Dermis microvascular lymphatic vessel endothelial cell (primary cell): ENCODE results near the gene GGPS1. TPM values are rescaled to one million over a fixed set of nuclear protein-coding genes. Genes with fewer than 3 reads are reported as not detected.
"Not testable (repeated sequence)": the region's sequence is repeated elsewhere in the genome, so short reads cannot be mapped to it uniquely, and the experiment has no call there.

ENCODE experiments used
- DNase-seq, 2 donors: peaks; one replicate each; pipeline versions ENCODE4 v3.0.0 to v3.0.0-alpha.2; 2010; ENCODE audit warnings: low read depth in 2 of 2
- total RNA-seq: library from RNA; depleted of rRNA; stranded (reverse); fragments of >200 nt; gene quantifications from 2 replicates; pipeline ENCODE4 v1.2.1, GENCODE V29; 2014

Gene GGPS1
- total RNA-seq, 1 donor from 2014 or later, result 10.4 TPM

DNA sequence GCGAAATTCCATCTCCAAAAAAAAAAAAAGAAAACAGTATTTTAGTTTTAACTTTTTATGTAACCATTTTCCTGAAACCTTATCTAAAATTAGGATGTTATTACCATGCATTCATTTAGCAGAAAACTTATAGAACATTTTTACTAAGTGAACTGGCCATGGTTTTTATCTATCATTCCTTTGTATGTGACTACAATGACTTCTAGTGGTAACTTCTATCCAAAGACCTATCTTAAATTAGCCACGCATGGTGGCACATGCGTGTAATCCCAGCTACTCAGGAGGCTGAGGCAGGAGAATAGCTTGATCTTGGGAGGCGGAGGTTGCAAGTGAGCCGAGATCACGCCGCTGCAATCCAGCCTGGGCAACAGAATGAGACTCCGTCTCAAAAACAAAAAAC, 11.4 kb downstream of the GGPS1 start:
- DNase-seq, result no peak

DNA sequence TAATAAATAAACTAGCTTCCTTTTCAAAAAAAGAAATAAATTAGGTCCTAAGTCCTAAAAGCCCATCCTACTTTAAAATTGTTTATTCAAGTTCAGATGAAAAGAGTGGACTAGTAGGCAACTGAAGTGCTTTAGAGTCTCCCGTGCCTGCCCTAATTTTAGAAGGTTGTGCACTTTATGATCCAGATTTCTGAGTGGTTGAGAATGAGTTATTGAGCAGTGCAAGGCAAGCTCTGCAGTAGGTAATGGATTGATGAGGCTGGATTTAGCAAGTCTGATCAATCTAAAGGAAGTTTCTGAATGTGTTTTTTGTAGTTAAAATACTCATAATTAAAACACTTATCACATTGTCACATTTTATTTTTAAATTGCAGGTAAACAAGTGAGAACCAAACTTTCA, 13.0 kb downstream of the GGPS1 start:
- DNase-seq, result no peak

DNA sequence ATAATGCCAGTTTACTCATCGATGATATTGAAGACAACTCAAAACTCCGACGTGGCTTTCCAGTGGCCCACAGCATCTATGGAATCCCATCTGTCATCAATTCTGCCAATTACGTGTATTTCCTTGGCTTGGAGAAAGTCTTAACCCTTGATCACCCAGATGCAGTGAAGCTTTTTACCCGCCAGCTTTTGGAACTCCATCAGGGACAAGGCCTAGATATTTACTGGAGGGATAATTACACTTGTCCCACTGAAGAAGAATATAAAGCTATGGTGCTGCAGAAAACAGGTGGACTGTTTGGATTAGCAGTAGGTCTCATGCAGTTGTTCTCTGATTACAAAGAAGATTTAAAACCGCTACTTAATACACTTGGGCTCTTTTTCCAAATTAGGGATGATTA, 13.7 kb downstream of the GGPS1 start:
- no peak for DNase-seq

DNA sequence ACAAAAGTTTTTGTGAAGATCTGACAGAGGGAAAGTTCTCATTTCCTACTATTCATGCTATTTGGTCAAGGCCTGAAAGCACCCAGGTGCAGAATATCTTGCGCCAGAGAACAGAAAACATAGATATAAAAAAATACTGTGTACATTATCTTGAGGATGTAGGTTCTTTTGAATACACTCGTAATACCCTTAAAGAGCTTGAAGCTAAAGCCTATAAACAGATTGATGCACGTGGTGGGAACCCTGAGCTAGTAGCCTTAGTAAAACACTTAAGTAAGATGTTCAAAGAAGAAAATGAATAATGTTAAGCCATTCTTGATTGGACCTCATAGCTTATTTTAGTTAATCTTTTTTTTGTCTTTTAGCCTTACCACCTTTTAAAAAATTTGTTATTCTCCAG, 14.1 kb downstream of the GGPS1 start:
- DNase-seq, result no peak

DNA sequence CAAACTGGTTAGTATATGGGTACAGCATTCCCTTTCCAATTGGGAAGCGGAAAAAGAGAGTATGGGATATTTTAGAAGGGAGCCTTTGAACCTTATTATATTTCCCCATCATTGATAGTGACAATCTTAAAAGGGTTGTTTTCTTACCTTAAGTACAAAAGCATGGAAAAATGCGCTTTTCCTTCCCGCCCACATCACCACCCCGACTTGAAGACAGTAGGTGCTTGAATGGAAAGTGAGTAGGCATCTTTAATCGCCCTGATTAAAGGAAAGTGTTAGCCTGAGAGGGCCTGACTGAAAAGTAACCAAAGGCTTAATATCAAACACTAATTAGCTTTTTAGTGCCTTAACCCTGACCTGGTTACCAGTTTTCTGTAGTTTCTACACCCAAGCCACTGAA, 15.4 kb downstream of the GGPS1 start:
- no peak for DNase-seq

DNA sequence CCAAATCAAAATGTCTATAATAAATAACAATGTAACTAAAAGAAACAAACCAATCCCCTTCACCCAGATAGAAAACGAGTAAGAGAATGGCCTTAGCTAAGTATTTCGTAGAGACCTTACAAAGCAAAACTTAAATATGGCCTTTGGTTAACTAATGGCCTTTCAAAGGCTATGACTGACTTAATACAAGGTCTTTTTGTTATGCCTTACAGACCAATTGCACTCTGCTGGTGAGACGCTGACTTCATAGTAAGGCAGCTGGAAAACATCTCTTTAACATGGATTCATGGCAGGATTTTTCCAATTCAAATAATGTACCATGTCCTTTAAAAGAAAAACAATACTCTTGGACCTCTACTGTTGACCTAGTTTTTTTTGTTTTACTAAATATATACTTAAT, 23.1 kb downstream of the GGPS1 start:
- DNase-seq, result no peak

DNA sequence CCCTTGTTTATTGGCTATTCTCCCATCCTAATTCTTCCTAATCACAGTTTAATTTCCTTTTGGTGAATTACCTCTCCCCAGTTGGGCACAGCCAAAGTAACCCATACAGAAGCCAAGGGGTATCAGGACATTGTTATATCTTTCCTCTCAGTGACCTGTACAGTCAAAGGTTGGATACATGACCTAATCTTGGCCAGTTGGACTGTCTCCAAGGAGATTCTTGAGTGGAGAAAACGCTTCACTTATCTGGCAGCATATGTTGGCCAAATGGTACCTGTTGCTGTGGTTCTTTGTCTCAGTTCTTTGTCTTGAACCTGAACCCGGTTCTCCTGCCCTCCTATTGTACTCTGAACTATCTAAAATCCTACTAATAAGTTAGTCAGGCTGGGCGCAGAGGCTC, 23.5 kb downstream of the GGPS1 start:
- no peak for DNase-seq

DNA sequence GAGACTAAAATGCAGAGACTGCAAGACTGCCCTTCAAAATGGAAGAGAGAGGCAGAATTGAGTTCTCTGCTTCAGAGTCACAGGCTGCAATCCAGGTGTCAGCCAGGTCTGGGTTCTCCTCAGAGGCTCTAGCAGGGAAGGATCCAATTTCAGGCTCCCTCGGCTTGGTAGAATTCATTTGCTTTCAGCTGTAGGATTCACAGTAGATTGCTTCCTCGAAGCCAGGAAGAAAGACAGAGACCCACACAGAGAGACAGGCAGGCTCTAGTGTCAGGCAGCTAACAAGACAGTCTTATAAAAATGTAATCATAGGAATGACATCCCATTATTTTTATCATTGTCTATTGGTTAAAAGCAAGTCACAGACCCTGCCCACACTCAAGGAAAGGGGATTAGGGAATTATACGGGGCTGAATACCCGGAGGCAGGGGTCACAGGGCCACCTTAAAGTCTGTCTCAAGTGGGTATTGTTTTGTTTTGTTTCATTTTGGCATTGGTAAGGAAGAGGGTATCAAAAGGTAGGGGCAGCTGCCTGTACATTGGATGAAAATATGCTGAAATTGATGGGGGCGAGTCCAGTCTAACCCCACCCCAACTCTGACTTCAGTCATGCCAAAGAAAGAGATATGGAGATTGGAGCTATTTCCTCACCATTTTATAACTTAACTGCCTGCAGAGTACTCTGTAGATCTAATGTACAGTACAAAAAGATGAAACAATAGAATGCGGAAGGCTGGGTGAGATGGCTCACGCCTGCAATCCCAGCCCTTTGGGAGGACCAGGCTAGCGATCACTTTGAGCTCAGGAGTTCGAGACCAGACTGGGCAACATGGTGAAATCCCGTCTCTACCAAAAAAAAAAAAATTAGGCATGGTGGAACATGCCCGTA, 29.4 kb downstream of the GGPS1 start:
- no peak for DNase-seq

DNA sequence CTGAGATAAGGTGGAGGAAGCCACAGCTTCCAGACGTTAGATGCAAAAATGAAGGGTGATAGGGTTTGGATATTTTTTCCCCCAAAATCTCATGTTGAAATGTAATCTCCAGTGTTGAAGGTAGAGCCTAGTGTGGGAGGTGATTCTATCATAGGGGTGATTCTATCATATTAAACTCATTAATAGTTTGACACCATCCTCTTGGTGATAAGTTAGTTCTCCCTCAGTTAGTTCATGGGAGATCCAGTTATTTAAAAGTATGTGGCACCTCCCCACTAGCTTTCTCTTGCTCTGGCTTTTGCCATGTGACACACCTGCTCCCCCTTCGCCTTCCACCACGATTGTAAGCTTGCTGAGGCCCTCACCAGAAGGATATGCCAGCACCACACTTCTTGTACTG, 30.5 kb downstream of the GGPS1 start:
- DNase-seq, result no peak

DNA sequence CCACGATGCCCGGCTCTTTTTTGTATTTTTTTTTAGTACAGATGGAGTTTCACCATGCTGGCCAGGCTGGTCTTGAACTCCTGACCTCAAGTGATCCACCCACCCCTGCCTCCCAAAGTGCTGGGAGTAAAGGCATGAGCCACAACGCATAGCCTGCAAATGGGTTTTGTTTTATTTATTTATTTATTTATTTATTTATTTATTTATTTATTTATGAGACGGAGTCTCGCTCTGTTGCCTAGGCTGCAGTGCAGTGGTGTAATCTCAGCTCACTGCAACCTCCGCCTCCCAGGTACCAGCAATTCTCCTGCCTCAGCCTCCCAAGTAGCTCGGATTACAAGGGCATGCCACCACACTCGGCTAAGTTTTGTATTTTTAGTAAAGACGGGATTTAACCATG, 35.8 kb downstream of the GGPS1 start:
- DNase-seq, result not testable (repeated sequence)

DNA sequence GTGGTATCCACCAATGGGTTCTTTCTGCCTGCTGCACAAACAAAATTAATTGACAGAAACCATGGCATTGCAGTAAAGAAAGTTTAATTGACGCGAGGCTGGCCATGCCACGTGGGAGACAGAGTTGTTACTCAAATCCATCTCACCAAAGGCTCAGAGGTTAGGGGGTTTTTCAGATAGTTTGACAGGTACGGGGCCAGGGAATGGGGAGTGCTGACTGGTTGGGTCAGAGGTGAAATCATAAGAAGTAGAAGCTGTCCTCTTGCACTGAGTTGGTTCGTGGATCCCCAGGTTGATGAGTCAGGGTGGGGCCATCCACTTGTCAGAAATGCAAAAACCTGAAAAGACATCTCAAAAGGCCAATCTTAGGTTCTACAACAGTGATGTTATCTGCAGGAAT, 37.9 kb downstream of the GGPS1 start:
- no peak for DNase-seq

DNA sequence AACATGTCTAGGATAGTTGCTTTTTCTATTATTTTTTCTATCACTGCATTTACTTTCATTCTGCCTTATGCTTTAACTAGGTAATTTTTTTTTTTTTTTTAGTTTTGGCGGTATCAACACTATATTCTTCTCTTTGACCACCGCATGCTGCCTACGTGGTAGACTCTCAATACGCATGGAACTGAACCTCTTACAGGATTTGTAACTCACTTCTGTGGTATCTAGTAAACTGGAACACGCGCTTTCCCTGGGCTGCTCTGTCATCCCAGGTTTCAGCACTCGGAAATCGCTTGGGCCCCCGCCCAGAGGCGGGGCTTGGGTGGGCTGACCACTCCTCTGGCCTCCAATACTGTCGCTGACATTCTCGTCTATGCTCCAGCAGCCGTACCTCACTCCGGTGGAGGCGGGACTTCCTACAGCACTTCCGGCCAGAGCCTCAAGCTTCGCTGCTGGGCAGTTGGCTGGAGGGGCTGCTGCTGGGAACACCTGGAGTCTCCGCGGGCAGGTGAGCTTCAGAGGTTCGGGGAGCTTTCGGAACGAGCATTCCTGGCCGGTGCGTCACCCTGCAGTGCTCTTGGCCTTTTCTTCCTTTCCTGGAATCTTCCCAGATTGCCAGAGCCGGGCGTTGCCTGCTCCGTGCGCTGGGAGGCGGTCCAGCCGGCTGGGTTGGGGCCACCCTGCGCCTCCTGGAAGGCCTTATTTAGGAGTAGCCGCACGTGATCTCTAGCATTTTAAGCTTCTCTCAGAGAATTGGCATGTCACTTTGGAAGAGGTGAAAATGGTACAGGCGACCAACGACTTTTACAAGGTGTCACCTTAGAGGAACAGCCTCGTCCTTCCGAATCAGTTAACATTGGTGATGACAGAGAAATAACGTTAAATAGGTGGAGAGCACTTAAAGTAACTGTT, 38.9 kb downstream of the GGPS1 start, which contains the start of gene TBCE:
Gene TBCE (plus strand): TSS at position 428 of the 909 bp plus-strand sequence. CDS start 12,623 bp downstream, outside the sequence.
- peak; percentile 93 to 97 for DNase-seq

DNA sequence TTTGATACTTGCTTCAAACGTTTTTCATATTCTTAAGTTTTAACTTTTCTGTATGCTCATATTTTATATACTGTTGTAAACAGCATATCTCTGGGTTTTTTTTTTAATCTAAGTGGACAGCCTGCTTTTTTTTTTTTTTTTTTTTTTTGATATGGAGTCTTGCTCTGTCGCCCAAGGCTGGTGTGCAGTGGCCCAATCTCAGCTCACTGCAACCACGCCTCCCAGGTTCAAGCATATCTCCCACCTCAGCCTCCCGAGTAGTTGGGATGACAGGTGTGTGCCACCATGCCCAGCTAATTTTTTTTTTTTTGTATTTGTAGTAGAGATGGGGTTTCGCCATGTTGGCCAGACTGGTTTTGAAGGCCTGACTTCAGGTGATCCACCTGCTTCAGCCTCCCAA, 40.1 kb downstream of the GGPS1 start:
- DNase-seq, result no peak

DNA sequence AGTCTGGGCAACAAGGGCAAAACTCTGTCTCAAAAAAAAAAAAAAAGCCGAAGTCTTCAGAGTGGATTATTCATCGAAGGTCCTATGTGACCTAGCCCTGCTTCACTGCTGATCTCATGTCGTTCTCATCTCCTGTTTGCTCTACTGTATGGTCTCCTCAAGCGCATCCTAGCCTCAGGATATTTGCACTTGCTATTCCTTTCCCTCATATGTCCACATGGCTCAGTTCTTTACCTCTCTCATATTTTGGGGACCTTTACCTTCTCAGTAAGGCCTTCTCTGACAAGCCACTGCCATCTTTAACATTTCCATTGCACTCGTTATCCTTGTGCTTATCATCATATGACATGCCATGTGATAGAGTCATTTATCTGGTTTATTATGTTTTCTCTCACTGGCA, 41.4 kb downstream of the GGPS1 start:
- DNase-seq, result no peak

DNA sequence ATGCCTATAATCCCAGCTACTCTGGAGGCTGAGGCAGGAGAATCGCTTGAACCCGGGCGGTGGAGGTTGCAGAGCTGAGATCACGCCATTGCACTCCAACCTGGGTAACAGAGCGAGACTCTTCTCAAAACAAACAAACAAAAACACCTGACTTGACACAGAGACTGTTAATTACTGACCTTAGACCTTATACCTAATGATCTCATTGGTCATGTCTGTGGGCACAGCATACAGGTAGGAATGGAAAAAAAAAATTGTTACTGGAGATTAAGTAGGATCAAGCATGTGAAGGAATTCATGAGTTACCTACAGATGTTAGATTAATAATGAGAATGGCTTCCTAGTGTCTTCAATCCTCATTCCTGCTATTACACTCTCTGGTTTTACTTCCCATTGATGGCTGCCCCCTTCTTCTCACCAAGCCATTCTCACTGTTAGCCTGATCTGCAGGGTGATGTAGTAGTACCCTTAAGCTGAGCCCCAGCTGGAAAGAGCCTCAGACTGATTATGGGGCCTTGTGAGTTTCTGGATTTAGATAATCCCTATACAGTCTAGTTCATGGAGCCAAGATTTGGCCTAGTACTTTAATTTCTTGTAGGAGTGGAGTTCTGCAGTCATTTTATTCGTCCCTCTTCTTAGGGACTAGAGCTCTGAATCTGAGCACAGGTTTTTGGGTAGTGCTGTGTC, 47.7 kb downstream of the GGPS1 start:
- no peak for DNase-seq

DNA sequence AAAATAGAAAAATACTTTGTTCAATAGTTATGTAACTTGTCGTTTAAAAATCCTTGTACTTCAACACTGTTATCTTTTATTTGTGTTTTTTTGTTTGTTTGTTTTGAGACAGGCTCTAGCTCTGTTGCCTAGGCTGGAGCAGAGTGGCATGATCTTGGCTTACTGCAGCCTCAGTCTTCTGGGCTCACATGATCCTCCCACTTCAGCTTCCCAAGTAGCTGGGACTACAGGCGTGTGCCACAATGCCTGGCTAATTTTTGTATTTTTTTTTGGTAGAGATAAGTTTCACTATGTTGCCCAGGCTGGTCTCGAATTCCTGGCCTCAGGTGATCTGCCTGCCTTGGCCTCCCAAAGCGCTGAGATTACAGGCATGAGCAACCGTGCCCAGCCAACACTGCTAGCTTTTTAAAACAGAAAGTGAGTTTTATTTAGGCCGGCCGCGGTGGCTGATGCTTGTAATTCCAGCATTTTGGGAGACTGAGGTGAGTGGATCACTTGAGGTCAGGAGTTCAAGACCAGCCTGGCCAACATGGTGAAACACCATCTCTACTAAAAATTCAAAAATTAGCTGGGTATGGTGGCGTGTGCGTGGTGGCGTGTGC, 49.9 kb downstream of the GGPS1 start:
- not testable (repeated sequence) for DNase-seq

DNA sequence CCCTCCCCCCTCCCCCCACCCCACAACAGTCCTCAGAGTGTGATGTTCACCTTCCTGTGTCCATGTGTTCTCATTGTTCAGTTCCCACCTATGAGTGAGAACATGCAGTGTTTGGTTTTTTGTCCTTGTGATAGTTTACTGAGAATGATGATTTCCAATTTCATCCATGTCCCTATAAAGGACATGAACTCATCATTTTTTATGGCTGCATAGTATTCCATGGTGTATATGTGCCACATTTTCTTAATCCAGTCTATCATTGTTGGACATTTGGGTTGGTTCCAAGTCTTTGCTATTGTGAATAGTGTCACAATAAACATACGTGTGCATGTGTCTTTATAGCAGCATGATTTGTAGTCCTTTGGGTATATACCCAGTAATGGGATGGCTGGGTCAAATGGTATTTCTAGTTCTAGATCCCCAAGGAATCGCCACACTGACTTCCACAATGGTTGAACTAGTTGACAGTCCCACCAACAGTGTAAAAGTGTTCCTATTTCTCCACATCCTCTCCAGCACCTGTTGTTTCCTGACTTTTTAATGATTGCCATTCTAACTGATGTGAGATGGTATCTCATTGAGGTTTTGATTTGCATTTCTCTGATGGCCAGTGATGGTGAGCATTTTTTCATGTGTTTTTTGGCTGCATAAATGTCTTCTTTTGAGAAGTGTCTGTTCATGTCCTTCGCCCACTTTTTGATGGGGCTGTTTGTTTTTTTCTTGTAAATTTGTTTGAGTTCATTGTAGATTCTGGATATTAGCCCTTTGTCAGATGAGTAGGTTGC, 53.8 kb downstream of the GGPS1 start:
- DNase-seq, result not testable (repeated sequence)

DNA sequence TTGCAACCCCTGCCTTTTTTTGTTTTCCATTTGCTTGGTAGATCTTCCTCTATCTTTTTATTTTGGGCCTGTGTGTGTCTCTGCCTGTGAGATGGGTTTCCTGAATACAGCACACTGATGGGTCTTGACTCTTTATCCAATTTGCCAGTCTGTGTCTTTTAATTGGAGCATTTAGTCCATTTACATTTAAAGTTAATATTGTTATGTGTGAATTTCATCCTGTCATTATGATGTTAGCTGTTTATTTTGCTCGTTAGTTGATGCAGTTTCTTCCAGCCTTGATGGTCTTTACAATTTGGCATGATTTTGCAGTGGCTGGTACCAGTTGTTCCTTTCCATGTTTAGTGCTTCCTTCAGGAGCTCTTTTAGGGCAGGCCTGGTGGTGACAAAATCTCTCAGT, 57.3 kb downstream of the GGPS1 start:
- DNase-seq, result not testable (repeated sequence)

DNA sequence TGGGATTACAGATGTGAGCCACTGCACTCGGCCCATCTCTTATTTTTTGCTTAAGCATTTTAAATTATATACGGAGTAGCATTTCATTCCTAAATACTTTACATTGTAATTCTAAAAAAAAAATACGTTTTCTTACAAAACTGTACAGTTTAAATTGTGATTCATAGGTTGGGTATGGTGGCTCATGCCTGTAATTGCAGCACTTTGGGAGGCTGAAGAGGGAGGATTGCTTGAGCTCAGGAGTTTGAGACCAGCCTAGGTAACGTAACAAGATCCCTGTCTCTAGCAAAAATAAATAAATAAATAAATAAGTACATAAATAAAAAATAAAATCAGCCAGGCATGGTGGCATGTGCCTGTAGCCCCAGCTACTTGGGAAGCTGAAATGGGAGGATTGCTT, 63.5 kb downstream of the GGPS1 start:
- DNase-seq, result no peak
